GM12872 (cell line): ENCODE measurements around the gene UVSSA.

ENCODE experiments used
- TF ChIP-seq, protein P1 (sequence below): IDR thresholded peaks from 3 replicates; pipeline ENCODE4 v1.5.1; 2011; ENCODE audit warnings: low read depth, mild to moderate bottlenecking, low read length, moderate library complexity; ENCODE audit not compliant: insufficient read depth

The UVSSA gene

DNA sequence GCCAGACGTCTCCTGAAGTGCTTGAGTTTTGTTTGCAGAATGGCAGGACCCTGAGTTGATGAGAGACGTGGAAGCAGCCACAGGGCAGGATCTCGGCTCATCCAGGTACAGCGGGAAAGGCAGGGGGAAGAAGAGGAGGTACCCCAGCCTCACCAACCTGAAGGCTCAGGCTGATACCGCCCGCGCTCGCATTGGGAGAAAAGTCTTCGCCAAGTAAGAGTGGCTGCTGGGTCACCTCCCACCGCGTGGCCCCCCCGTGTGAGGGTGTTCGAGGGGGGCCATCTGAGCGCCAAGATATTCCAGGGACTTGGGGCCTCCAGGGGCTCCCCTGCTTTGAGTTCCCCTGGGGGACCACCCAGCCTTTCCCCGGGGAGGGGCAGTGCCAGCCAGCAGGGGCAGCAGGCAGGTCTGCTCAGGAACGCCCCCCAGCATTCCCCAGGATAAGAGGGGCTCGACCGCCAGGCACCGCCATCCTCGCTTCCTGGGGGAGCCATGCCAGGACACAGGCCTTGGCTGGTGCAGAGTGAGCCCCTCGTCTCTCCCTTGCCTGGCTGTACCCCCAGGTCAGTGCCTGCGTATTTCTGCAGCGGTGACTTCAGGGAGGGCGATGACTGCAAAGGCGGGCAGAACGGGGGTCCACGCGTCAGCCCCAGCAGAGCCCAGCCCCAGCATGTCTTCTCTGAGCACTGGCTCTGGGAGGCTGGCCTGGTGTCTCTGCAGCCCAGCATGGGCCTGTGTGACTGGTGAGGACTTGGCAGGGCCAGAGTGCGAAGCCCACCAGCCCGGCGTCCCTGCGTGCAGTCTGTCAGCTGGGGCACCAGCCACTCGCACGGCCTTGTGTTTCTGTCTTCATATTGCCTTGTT is 37.0 kb downstream of the UVSSA start:
- TF ChIP-seq, protein P1, sequence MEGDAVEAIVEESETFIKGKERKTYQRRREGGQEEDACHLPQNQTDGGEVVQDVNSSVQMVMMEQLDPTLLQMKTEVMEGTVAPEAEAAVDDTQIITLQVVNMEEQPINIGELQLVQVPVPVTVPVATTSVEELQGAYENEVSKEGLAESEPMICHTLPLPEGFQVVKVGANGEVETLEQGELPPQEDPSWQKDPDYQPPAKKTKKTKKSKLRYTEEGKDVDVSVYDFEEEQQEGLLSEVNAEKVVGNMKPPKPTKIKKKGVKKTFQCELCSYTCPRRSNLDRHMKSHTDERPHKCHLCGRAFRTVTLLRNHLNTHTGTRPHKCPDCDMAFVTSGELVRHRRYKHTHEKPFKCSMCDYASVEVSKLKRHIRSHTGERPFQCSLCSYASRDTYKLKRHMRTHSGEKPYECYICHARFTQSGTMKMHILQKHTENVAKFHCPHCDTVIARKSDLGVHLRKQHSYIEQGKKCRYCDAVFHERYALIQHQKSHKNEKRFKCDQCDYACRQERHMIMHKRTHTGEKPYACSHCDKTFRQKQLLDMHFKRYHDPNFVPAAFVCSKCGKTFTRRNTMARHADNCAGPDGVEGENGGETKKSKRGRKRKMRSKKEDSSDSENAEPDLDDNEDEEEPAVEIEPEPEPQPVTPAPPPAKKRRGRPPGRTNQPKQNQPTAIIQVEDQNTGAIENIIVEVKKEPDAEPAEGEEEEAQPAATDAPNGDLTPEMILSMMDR, result no peak

DNA sequence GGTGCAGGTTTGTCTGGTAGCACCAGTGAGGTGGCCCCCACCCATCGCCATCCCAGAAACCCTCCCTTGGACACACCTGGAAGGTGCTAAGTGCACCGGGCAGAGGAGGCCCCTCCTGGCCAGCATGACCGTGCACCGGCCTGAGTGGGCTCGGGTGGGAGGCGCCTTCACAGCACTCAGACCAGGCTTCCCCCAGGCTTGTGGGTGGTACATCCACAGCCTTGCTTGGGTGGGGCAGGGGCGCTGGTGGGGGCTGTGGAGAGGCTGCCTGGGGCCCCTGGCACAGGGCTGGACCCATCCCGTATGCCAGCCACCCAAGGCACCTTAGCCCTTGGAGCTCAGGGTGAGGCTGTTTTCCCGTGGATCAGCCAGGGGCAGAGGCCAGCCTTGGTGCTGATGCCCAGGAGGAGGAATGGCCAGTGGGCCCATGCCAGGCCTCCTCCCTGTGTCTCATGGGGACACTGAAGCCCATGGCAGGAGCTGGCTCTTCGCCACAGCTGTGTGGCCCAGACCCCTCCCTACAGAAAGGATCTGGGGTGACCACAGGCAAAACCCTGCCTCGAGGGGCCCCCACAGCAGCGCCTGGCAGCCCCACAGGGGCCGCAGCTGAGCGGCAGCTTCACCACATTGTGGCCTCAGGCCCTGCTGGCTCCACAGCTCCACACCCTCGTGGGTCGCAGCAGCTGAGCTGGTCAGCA is 37.8 kb downstream of the UVSSA start:
- TF ChIP-seq, protein P1, result no peak

DNA sequence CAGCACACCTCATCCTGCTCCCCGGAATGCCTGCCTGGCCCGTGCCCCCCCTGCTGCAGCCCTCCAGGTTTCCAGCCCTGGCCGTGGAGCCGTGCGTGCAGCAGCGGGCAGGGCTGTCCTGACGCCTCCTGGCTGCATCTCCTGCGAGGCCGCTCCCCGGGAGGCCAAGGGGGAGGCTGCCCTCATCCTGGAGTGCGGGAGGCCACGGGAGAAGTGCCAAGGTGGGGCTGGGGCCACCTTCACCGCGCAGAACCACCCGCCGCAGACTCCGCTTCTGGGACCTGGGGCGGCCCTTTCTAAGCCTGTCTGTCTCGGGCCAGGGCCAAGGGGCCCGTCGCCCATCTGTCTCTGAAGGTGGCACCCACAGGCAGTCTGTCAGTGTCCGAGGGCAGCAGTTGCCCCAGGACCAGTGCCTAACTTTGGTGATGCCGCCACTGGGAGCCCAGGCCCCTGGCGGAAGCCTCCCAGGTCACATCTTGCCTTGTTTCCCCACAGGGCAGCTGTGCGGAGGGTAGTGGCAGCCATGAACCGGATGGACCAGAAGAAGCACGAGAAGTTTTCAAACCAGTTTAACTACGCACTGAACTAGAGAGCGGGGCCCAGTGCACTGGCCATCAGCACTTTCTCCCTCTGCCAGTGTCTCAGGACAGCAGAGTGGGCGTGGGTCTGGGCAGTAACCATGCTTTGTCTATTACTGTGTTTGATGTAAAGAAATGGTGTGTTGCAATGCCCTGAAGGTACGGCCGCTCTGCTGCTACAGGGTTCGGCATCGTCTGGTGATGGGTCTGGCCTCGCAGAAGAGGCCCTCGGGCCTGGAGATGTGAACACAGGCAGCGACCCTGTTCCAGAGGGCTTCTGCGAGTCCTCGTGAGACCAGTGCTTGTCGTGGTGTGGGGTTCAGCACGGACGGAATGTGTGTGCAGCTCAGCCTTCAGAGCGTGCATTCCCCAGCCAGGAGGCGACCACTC is 38.6 kb downstream of the UVSSA start:
- TF ChIP-seq, protein P1, result no peak

DNA sequence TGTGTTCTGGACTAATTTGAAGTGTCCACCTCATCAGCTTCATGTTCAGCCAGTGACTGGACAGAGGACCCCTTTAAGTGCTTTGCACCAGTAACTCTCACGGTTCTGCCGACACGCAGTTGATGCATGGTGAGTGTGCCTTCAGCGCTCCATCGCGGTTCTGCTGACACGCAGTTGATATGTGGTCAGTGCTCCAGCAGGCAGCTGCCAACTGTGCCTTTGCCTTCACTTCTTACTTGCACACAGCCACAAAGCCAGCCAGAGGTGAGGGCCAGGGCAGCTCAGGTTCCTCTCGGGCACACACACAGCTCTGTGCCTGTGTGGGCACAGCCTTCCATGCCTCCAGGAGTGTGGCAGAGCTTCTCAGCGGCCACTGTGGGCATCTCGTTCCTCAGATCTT is 46.9 kb downstream of the UVSSA start:
- TF ChIP-seq, protein P1, result no peak

DNA sequence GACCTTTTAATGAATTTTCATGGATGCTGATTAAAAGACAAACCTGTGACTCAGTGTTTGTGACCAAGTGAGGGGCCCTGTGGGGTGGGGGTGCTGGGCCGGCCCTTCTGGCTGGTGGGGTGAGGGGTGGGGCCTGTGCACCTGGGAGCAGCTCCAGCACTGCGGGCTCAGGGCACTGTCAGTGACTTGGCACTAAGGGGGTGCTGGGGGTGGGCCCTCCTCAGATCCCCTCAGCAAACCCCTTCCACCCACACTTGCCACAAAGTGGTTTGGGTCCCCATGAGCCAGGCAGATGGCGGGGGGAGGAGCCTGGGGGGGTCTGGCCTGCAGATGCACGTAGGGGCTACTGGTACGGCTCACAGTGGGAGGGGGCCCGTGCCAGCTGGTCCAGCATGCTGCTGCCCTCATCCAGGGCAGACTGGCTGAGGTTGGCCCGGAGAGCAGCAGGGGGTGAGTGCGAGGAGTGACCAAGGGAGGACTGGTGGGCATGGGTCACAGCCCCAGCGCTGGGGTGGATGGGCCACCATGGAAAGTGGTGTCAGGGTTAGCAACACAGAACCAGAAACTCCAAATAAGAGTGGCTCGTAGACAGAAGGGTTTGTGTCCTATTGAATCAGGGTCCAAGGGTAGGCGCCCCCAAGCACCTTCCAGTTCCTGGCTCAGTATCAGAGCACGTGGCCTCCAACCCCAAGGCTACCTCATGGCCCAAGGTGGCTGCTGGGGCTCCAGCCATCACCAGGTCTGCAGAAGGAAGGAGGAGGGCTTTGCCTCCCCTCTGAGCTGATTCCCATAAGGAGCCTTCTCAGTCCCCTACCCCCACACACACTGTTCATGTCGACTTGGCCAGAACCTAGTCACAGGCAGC is 49.2 kb downstream of the UVSSA start:
- TF ChIP-seq, protein P1, result no peak

DNA sequence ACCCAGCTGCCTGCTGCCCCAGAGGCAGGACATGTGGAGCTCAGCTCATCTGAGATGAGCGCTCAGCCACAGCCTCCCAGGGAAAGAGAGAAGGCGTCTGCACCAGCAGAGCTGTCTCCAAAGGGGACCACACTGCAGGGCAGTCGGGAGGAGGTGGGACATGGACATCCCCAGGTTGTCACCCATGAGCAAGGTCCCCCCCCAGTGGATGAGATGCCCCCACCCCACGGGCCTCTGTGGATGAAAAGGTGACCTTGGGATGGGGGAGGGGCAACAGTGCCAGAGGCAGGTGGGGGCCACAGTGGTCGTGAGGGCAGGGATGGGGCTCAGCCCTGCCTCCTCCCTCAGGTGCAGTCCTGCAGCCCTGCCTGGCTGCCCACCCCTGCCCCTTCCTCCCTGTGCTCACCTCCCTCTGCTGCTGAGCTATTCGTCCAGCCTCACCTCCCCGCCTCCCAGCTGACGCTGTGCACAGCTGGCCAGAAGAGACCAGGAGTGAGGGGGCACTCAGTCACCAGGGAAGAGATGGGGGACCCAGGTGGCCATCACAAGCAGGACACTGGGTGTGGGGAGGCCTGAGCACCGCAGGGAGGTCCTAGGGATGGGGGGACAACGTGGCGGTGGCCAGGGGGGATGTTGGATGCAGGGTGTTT is 49.9 kb downstream of the UVSSA start:
- TF ChIP-seq, protein P1, result no peak
